HG02973 (cell line): ENCODE measurements around the gene PPP1CC.

Experiments
- ATAC-seq: cut with Tn5 transposase; IDR thresholded peaks from one replicate; pipeline ENCODE4 v1.9.1; 2021; ENCODE audit warnings: moderate library complexity; ENCODE audit not compliant: unreplicated experiment

Gene PPP1CC

DNA sequence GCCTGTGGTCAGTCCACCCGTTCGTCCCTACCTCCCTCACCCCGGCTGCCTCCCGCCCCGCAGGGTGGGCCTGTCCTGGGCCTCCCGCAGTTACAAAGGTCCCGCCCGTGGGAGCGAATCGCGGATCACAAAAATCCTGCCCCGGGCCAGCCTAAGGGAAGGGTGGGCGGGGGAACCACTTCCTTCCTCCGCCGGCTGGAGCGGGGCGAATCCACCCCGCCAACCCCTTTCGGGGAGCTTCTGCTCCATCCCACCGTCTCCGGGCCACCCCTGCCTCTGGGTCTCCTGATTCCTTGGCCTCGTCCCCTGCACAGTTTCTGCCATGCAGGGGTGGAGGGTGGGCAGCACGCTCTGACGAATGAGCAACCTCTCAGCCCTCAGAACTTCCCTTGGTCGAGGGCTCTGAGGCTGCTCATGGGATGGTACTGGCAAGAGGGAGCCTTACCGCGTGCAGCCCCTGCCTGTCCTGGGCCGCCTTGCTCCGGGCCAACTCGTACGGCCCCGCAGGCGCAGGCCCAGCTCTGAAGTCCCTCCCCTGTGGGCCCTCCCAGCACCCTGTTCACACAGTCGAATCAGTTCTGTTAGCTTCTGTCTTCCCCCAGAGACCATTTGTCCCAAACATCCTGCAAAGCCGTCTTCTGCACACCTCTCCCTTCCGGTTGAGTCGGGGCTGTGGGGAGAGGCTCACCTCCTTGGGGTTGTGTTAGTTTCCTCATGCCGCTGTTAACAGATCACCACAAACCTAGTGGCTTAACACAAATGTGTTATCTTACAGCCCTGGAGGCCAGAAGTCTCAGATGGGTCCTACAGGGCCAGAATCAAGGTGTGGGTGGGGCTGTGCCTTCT, 53.2 kb downstream of the PPP1CC start:
- peak; percentile 59 for ATAC-seq

DNA sequence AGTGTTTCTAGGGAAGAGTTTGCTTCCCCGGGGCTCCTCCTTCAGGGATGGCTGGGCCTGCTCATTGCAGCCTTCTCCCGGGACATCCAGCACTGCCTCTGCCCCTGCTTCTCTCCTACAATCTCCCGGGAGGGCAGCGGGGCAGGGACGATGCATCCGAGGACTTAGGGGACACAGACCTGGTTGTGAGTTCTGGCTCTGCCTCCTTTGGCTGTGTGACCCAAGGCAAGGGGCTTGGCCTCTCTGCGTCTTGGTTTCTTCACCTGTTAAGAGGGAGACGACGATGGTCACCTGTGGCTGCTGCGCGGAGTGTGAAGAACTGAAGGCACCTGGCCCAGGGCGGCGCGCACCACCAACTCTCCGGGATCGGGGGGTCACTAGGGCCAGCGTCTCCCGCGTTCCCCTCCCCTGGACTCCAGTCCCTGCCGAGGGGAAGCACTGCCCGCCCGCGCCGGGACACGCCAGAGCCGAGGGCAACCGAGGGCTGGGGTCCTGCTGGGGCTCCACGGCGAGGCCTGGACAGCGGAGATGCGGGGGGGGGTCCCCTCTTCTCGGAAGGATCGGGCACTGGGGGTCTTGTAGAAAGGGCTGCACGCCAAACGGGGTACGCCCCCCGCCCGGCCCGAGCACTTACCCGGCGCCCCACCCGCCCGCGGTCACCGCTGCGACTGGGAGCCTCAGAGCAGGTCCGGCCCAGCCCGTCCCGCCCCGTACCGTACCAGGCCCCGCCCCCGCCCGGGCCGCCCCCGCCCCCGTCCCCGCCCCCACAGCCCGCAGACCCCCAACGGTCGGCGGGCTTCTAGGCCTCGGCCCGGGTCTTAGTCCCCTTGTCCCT, 54.0 kb downstream of the PPP1CC start, which contains the start of gene HVCN1:
HVCN1 (minus strand) TSS at position 670 of the 835 bp plus-strand sequence. CDS start 5,870 bp downstream, outside the sequence.
- peak; percentile 17 for ATAC-seq

DNA sequence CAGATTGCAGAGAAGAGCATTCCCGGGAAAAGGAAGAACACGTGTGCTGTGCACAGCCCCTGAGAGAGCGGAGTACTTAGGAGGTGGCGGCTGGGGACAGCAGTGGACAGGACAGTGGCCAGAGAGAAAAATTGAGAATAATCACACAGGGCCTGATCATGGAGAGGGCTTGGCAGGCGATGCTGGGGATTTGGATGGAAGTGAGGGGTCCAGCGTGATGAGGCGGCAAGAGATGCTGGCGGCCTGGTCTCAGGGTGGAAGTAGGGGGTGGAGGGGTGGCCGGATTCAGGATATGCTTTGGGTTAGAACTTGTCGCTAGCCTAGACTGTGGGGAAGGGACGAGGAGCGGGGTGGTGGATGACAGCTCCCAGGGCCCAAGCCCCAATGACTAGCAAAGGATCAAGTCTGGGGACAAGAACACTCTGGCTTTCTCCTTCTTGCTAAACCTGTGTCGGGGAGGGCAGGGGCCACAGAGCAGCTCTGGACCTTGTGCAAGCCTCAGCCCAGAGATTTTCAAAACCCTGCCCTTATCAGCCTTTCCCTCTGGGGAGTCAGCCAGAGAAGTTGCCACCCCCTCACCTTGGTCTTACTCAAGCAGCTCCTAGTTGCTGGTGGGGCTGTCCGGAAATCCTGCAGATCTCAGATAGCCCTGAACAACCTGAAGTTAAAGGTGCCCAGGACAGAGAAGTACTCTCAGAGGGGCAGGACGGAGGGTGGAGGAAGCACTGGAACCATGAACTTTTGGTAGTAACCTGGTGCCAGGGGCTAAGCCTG, 55.1 kb downstream of the PPP1CC start:
- no peak for ATAC-seq

DNA sequence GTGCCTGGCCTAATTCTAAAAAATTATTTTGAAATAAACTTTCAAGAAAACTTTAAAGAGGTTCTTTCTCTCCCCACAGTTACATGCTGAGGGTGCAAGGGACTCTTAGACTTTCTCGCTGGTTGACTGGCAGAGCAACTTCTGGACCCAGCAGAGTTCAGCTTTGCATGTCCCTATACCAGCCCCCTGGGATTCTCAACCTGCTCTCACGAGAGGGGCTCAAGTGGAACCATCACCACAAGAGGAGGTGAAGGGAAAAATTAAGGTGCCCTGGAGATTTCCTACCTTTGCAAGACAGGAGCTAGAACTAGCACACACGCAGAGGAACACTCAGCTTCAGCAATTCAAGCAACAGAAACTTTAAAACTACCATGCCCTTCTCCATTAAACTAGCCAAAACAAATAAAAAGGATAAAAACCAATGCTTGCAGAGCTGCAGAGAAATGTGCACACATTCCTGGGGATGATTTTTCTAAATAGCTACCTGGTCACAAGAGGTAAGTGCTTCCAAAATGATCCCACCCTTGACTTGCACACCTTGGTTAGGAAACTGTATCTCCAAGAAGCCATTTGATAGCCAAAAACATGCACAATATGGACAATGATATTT, 56.3 kb downstream of the PPP1CC start:
- ATAC-seq, result no peak

DNA sequence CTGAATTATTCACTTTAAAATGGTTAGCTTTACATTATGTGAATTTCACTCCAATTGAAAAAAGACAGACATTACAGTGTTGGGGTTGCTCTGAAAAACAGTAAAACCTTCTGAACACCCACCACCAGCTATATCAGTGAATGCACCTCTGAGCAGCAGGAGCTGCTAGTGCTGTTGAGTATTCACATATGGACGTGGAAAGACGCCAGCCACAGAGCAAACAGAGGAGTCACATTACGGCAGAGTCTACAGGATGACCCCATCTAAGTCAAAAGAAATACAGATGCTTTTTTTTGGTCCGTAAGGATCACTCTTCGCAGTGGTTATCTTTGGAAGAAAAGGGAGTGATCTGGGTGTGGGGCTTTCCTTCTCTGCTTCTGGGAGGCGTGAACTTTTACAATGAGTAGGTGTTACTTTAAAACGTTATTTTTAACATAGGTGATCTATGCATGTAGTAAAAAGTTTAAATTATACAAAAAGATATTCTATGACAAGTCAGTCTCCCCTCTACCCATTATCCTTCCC, 58.3 kb downstream of the PPP1CC start:
- no peak for ATAC-seq

DNA sequence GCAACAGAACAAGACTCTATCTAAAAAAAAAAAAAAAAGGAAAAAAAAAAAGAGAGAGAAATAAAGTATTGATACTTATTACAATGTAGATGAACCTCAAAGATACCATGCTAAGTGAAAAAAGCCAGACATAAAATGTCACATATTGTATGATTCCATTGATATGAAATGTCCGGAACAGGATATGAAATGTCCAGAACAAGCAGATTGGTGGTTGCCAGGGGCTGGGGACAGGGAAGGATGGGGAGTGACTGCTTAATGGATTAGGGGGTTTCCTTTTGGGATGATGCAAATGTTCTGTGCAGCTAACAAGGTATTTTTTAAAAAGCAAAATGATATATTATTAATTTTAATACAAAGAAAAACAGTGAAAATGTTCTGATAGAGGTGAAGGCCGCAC, 58.8 kb downstream of the PPP1CC start:
- no peak for ATAC-seq

DNA sequence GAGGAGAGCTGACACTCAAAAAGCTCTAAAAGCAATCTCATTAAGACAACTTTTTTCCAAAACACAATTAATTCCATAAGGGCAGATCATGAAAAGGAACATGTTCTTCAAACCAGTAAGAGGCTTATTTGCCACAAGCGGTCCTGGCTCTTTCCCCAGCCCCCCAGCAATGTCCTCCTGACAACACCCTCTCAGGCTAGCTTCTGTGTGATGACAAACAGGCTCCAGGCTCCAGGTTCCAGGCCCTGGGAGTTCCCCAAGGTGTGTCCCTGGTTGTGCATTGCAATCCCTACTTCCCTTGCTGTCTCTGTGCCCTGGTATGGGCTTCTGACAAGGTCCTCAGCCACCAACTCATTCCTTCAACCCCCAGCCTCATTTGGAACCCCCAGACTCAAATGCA, 62.7 kb downstream of the PPP1CC start:
- no peak for ATAC-seq

DNA sequence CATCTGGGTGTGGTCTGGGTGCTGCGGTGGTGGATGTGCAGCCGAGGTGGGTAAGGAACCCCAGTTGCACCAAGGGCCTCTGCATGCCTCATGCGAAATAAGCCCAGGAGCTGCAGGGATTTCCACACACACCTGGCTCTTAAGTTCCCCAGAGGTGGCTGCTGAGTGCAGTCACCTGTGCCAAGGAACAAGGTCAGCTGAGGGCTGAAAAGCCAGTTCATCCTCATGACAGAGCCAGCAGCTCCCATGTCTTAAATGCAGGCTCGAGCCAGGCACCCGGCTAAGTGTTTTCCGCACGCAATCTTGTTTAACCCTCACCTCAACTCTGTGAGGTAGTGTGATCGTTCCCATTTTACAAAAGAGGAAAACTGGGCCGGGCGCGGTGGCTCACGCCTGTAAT, 63.5 kb downstream of the PPP1CC start:
- no peak for ATAC-seq

DNA sequence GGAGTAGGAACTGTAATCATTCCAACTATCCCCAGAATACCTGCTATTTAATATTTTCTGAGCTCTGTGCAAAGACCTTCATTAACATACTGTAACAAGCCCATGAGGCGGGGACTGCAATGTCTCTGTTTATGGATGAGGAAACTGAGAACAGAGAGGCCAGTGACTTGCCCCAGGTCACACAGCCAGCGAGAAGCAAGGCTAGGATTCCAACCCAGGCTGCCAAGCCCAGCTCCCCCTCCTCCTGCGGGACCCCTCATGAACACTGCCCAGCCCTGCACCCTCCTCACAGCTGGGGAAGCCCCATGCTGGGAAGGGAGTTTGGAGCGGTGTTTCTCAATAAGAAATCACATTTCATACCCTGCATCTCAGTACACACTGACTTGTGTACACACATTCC, 64.7 kb downstream of the PPP1CC start:
- no peak for ATAC-seq

DNA sequence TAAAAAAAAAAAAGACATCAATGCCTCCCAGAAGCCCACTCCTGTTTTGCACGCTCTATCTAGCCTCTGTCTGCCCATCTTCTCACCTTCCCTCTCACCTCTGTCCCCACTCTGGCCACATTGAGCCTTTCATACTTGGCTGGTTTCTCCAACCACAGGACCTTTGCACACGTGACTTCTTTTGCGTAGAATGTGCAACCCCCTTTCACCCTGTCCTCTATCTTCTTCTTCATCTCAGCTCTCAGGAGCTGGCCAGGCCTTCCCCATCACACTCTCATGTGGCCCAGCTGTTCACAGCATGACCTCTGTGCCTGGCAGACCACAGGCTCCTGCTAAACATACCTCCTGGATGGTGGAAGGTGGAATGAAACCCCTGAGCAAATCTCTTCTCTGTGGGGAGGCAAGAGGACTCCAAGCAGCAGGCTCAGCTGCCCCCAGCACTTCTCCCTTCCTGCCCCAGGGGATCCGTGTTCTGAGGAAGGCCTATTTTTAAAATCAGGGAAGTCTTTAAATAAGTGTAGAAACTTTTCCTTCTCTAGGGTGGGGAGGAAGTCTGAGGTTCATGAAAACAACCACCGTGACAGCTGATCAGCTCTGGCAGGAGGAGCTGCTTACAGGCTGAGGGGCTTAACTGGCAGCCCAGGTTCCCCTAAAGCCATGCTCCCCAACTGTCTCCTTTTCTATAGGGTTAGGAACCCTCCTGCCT, 65.3 kb downstream of the PPP1CC start:
- ATAC-seq, result peak; percentile 60

DNA sequence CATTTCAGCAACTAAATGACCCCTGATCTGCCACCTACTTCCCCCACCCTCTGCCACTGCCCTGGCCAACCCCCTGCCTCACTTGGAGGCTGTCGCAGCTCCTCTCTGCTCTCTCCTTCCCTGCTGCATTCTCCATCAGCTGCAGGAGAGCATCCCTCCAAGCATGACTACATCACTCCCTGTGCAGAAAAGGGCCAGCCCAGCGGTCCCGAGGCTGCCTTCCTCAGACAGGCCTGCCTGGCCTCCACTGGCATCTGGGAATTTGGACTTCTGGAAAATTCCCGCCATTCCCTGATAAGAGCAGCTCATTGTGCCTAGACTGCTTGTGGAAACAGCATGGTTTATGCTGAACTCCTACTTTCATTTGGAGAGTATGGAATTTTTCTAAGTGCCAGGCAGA, 66.5 kb downstream of the PPP1CC start:
- no peak for ATAC-seq

DNA sequence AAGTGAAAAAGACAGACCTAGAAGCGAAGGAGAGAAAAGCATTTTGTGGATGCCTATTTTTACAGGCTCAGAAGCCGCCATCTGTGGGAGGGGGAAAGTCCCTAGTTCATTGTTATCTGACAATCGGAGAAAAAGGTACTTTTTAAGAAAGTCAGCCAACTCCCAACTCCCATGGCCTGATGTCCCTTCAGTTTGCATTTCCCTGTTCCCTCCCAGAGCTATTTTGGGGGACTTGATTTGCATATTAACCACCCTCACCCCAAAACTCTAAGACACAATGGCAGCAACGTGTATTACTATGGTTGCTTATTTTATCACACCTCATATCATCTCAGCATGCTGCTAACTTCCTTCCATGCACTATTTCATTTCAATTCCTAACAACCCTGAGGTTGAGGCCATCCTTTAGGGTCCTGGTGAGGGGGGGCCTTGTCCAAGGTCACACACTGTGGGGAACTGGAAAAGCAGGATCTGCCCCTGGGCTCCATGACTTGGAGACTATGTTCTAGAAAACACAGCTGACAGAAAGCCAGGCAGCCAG, 72.5 kb downstream of the PPP1CC start:
- peak; percentile 44 for ATAC-seq
